Measurements from ENCODE around the gene RRP8.

DNA sequence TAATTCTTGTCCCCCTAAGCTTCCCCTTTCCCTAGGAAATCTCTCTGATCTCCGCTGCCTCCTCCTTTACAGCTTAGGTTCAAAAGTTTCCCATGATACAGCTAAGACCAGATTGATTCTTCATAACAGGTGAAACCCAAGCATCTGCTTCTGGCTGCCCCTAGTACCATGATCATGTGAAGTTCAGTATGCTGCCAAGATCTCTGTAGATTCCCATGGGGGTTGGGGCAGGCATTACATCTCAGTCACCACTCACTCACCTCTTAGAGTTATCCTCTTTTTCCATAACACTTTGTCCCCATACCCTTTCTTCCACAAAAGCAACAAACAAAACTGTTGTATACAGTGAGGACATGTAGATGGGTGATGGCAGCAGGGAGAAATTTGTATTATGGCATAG is 44.0 kb downstream of the RRP8 start:
- no peak for TF ChIP-seq POLR2AphosphoS5 (IDR thresholded peaks at IDR 0.05)
- TF ChIP-seq, protein P1, sequence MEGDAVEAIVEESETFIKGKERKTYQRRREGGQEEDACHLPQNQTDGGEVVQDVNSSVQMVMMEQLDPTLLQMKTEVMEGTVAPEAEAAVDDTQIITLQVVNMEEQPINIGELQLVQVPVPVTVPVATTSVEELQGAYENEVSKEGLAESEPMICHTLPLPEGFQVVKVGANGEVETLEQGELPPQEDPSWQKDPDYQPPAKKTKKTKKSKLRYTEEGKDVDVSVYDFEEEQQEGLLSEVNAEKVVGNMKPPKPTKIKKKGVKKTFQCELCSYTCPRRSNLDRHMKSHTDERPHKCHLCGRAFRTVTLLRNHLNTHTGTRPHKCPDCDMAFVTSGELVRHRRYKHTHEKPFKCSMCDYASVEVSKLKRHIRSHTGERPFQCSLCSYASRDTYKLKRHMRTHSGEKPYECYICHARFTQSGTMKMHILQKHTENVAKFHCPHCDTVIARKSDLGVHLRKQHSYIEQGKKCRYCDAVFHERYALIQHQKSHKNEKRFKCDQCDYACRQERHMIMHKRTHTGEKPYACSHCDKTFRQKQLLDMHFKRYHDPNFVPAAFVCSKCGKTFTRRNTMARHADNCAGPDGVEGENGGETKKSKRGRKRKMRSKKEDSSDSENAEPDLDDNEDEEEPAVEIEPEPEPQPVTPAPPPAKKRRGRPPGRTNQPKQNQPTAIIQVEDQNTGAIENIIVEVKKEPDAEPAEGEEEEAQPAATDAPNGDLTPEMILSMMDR (IDR thresholded peaks at IDR 0.05; ENCODE audit: poor library complexity, severe bottlenecking), result no peak
- TF ChIP-seq RAD21 (conservative IDR thresholded peaks at IDR 0.05), result no peak
- TF ChIP-seq EP300 (conservative IDR thresholded peaks at IDR 0.05; ENCODE audit: poor library complexity, severe bottlenecking), result no peak
- TF ChIP-seq, protein P2, sequence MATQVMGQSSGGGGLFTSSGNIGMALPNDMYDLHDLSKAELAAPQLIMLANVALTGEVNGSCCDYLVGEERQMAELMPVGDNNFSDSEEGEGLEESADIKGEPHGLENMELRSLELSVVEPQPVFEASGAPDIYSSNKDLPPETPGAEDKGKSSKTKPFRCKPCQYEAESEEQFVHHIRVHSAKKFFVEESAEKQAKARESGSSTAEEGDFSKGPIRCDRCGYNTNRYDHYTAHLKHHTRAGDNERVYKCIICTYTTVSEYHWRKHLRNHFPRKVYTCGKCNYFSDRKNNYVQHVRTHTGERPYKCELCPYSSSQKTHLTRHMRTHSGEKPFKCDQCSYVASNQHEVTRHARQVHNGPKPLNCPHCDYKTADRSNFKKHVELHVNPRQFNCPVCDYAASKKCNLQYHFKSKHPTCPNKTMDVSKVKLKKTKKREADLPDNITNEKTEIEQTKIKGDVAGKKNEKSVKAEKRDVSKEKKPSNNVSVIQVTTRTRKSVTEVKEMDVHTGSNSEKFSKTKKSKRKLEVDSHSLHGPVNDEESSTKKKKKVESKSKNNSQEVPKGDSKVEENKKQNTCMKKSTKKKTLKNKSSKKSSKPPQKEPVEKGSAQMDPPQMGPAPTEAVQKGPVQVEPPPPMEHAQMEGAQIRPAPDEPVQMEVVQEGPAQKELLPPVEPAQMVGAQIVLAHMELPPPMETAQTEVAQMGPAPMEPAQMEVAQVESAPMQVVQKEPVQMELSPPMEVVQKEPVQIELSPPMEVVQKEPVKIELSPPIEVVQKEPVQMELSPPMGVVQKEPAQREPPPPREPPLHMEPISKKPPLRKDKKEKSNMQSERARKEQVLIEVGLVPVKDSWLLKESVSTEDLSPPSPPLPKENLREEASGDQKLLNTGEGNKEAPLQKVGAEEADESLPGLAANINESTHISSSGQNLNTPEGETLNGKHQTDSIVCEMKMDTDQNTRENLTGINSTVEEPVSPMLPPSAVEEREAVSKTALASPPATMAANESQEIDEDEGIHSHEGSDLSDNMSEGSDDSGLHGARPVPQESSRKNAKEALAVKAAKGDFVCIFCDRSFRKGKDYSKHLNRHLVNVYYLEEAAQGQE (IDR thresholded peaks at IDR 0.05; ENCODE audit: borderline replicate concordance), result no peak
- TF ChIP-seq EZH2 (IDR thresholded peaks at IDR 0.05; ENCODE audit: borderline replicate concordance, insufficient read depth, low read length, poor library complexity, severe bottlenecking), result no peak
- TF ChIP-seq SMC3 (conservative IDR thresholded peaks at IDR 0.05; ENCODE audit: poor library complexity), result no peak
- TF ChIP-seq TAF1 (IDR thresholded peaks at IDR 0.05; ENCODE audit: low read depth), result no peak

All from neural cell (in vitro differentiated cells).